GM21825 (cell line): ENCODE measurements around the gene CTXN2.

Experiments used
- ATAC-seq: cut with Tn5 transposase; IDR thresholded peaks from one replicate; pipeline ENCODE4 v1.9.1; 2021; ENCODE audit warnings: mild to moderate bottlenecking, moderate library complexity; ENCODE audit not compliant: unreplicated experiment

The CTXN2 gene

GRCh38 chr15:48221885-48222284, 30.4 kb downstream of the CTXN2 start:
- no peak for ATAC-seq

- no peak for ATAC-seq
These were observed 31.2 kb downstream of the CTXN2 start for GRCh38 chr15:48222627-48223026.

GRCh38 chr15:48225771-48226170, 34.3 kb downstream of the CTXN2 start:
- no peak for ATAC-seq

DNA sequence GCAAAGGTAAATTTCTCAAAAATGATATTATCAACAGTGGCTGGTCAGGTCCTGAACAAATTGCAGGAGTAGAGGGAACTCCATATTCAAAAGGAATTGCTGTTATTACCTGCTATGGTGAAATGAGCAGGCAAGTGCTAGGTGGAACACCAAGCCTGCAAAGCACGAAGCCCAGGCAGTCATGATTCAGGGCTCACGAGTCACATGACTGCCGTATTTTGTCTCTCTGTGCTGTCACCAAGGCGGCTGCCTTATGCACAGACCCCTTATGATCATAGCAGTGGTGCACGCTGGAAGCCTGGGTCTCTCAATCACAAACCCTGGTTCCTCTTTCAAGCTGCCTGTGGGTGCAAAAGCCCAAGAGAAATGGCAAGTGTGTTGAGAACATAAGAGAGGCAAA, 39.0 kb downstream of the CTXN2 start:
- ATAC-seq: no peak

DNA sequence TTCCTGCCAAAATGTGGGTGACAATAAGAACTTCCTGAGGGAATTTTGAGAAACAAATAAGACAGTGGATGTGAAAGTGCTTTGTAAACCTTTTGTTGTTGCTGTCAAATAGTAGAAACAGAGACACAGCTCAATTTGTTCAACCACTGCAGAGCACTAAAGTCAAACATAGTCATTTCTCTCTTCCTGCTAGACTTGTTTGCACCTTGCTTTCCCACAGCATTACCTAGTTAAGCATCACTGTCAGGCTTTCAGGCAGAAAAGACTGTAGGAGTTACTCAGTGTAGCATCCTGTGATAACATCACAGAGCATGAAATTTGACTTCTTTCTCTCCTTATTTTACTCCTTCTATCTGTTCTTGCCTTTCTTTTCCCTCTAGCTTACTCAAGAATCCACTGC, 41.8 kb downstream of the CTXN2 start:
- ATAC-seq: no peak

- ATAC-seq: no peak
These were observed 47.9 kb downstream of the CTXN2 start for GRCh38 chr15:48239334-48239733.

DNA sequence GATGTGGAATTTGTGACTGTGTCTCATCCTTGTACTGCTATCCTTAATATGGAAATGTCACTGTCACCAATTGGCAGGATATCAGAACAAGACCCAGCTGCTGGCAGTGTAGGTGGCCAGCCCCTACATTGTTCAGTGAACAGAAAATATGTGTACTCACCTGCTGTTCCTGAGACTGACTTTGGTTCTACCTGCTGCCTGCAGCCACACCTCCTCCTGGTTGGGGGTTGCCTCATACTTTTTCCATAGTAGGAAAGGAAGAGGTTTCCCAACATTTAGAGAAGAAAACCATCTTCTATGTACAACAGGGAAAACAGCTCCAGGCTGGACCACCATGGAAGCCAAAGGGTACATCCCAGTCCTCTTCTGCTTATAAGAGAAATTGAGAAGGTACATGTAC, 50.5 kb downstream of the CTXN2 start:
- ATAC-seq: no peak

DNA sequence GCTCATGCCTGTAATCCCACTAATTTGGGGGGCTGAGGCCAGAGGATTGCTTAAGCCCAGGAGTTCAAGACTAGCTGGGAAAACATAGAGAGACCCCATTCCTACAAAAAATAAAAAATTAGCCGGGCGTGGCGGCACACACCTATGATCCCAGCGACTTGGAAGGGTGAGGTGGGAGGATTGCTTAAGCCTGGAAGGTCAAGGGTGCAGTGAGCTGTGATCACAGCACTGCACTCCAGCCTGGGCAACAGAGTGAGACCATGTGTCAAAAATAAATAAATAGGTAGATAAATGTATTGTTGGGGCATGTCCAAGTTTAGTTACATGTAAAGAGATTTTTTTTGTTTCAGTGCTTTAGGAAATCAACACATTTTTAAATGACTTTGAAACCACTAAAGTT, 51.1 kb downstream of the CTXN2 start:
- no peak for ATAC-seq

DNA sequence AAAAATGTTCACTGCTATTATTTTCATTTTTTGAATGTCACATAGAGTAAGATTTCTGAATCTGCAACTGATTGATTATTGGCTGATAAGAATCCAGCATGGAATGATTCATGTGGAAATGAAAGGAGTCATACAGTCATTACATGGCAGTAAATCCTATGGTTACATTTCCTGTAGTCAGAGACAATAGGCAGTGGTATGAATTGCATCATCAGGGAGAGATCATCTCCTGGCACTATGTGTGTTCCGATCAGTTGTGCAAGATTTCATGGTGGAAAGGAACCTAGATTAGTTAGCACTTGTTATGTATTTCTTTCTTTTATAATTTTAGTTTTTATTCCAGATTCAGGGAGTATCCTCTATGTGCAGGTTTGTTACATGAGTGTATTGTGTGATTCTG, 53.5 kb downstream of the CTXN2 start:
- ATAC-seq: no peak

DNA sequence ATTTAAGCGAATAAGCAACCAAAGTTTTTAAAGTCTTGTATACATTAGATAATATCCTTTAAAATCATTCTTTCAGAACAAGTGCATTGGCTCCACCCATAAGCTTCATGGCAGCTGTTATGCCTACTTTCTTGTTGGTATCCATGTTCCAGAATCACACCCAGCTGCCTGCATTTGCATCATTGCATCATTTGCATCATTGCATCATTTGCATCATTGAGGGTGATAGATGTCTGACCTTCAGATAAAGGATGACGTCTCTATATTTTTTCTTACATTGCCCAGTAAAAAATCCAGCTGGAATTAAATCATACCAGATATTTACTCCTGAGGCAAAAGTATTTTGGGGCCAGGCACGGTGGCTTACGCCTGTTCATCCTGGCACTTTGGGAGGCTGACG, 56.9 kb downstream of the CTXN2 start:
- ATAC-seq: no peak

DNA sequence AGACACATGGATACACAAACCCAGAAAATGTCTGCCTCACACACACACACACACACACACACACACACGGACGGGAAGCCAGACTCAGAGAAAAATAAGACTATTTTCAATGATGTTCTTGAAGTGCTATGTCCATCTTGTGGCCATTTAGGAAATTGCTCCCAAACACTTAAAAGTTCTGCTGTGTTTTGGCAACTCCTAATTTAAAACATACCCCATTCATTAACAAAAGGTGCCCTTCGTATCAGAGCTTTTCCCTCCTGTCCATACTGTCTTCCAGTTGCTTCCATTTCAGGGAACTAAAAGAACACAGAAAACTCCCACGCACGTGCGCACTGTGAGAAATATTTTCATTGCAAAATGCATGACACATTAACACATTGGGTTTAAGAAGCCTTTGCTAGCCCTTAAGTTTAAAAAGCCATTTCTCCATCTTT, 59.2 kb downstream of the CTXN2 start:
- ATAC-seq: no peak

GRCh38 chr15:48253172-48253571, 61.7 kb downstream of the CTXN2 start:
- ATAC-seq: no peak
